ENCODE data around the gene BRPF3. TPM values are rescaled to one million over a fixed set of nuclear protein-coding genes. Genes with fewer than 3 reads are reported as not detected.

Gene BRPF3
- total RNA-seq, 1 experiment from 2014 or later = 49.6 TPM

- Histone ChIP-seq H3K27me3 (ENCODE audit: control insufficient read depth, insufficient read depth, low read length) (no peaks in the 10 kb centered on the region), H3K9me3 (ENCODE audit: control insufficient read depth, insufficient read depth, low read depth, low read length) (no peaks in the 10 kb centered on the region), H3K27ac (ENCODE audit: low read length) (no peak overlapping the region), H3K4me1 (ENCODE audit: control insufficient read depth, insufficient read depth, low read length) (no peaks in the 10 kb centered on the region), H3K4me3 (ENCODE audit: low read depth in 2 of 2, low read length in 2 of 2) (no peak overlapping the region), H3K36me3 (ENCODE audit: control insufficient read depth, insufficient read depth, low read length) (no peaks in the 10 kb centered on the region)
- no peak for ATAC-seq
- in situ Hi-C loops (cut with HindIII; ENCODE audit: low pct_unique_long_range_greater_than_20kb, low sequenced_read_pairs) (no loop called here), intact Hi-C loops (cut with micrococcal nuclease; ENCODE audit: unreplicated experiment) (no loop called here)
- no TSS peak for BruUV-seq (replicated peaks)
- no peak for DNase-seq (ENCODE audit: low read depth, low spot score)
- POLR2A ChIA-PET = no interaction called here
- TF ChIP-seq TCF7L2 (IDR thresholded peaks at IDR 0.05; ENCODE audit: low read depth, low read length) (no peak), POLR2AphosphoS5 (IDR thresholded peaks at IDR 0.05; ENCODE audit: low read depth, low read length) (no peak)
- CTCF ChIA-PET = interaction anchor here (0.7 kb wide), 1 partner anchor 224 kb away, joined by 3 read pairs; no protein-coding TSS in a partner anchor
Measured at GRCh38 chr6:36246506-36247268, 50.1 kb downstream of the BRPF3 start.

GRCh38 chr6:36247693-36248092, 51.1 kb downstream of the BRPF3 start:
- H3K9me3 ChIP-seq (ENCODE audit: control insufficient read depth, insufficient read depth, low read depth, low read length) = no peaks in the 10 kb centered on the region
- TF ChIP-seq REST (IDR thresholded peaks at IDR 0.05; ENCODE audit: insufficient read depth in 1 of 2, low read depth in 2 of 2, low read length in 1 of 2) (no peak), CTCF (IDR thresholded peaks at IDR 0.05) (no peak), POLR2AphosphoS5 (IDR thresholded peaks at IDR 0.05; ENCODE audit: low read depth, low read length) (no peak), SIN3A (IDR thresholded peaks at IDR 0.05; ENCODE audit: borderline replicate concordance, insufficient read depth, low read depth, low read length) (no peak), TCF7L2 (IDR thresholded peaks at IDR 0.05; ENCODE audit: low read depth, low read length) (no peak)
- BruUV-seq (replicated peaks) = no TSS peak
- POLR2A ChIA-PET = no interaction called here
- in situ Hi-C loops (cut with HindIII; ENCODE audit: low pct_unique_long_range_greater_than_20kb, low sequenced_read_pairs) = no loop called here
- CTCF ChIA-PET = no interaction called here
- intact Hi-C loops (cut with micrococcal nuclease; ENCODE audit: unreplicated experiment) = no loop called here
- ATAC-seq = no peak
- no peak for DNase-seq (ENCODE audit: low read depth, low spot score)
- no peaks in the 10 kb centered on the region for H3K36me3 ChIP-seq (ENCODE audit: control insufficient read depth, insufficient read depth, low read length)
- no peaks in the 10 kb centered on the region for H3K27me3 ChIP-seq (ENCODE audit: control insufficient read depth, insufficient read depth, low read length)
- H3K4me1 ChIP-seq (ENCODE audit: control insufficient read depth, insufficient read depth, low read length) = no peaks in the 10 kb centered on the region
- H3K4me3 ChIP-seq (ENCODE audit: low read depth in 2 of 2, low read length in 2 of 2) = no peak overlapping the region
- H3K27ac ChIP-seq (ENCODE audit: low read length) = no peak overlapping the region

GRCh38 chr6:36248980-36249379, 52.4 kb downstream of the BRPF3 start:
- no peak overlapping the region for H3K27ac ChIP-seq (ENCODE audit: low read length)
- ATAC-seq = no peak
- no peak for TF ChIP-seq TCF7L2 (IDR thresholded peaks at IDR 0.05; ENCODE audit: low read depth, low read length)

More at GRCh38 chr6:36248980-36249379, 52.4 kb downstream of the BRPF3 start:
- BruUV-seq (replicated peaks) = no TSS peak
- no peaks in the 10 kb centered on the region for H3K36me3 ChIP-seq (ENCODE audit: control insufficient read depth, insufficient read depth, low read length)
- intact Hi-C loops (cut with micrococcal nuclease; ENCODE audit: unreplicated experiment) (no loop called here), in situ Hi-C loops (cut with HindIII; ENCODE audit: low pct_unique_long_range_greater_than_20kb, low sequenced_read_pairs) (no loop called here)
- no peaks in the 10 kb centered on the region for H3K4me1 ChIP-seq (ENCODE audit: control insufficient read depth, insufficient read depth, low read length)
- no peak overlapping the region for H3K4me3 ChIP-seq (ENCODE audit: low read depth in 2 of 2, low read length in 2 of 2)
- H3K9me3 ChIP-seq (ENCODE audit: control insufficient read depth, insufficient read depth, low read depth, low read length) = no peaks in the 10 kb centered on the region
- no peak for DNase-seq (ENCODE audit: low read depth, low spot score)
- ChIA-PET CTCF (no interaction called here), POLR2A (no interaction called here)
- no peaks in the 10 kb centered on the region for H3K27me3 ChIP-seq (ENCODE audit: control insufficient read depth, insufficient read depth, low read length)

All from Panc1 (cell line).